ENCODE results near the gene RSF1. TPM values are rescaled to one million over a fixed set of nuclear protein-coding genes. Genes with fewer than 3 reads are reported as not detected.

The RSF1 gene
- polyA plus RNA-seq, 1 donor (not counting 4 experiments of a cell fraction or from before 2014, with no cell fraction given): 20.9 TPM

GRCh38 chr11:77732143-77732542 is 88.4 kb downstream of the RSF1 start:
- Histone ChIP-seq H3K79me2 (ENCODE audit: control insufficient read depth, insufficient read depth, low read length) (no peaks in the 10 kb centered on the region), H3K4me1 (ENCODE audit: control insufficient read depth, extremely low read depth, insufficient read depth, low read length) (no peaks in the 10 kb centered on the region), H2AFZ (ENCODE audit: control insufficient read depth, low read length) (no peak overlapping the region), H3K27me3 (ENCODE audit: control insufficient read depth, extremely low read depth, insufficient read depth, low read length) (no peaks in the 10 kb centered on the region), H3K4me3 (ENCODE audit: control insufficient read depth in 2 of 3, extremely low read depth in 1 of 3, insufficient read depth in 2 of 3, low read depth in 1 of 3, low read length in 3 of 3) (no peak overlapping the region), H3K9me3 (ENCODE audit: control insufficient read depth, low read depth, low read length) (peaks cover 5% of the 10 kb centered on the region), H3K36me3 (ENCODE audit: control insufficient read depth in 2 of 2, extremely low read depth in 1 of 2, insufficient read depth in 2 of 2, low read length in 2 of 2) (peaks cover 0 to 7% of the 10 kb centered on the region in 2 experiments), H3K9me1 (ENCODE audit: control insufficient read depth, extremely low read depth, insufficient read depth, low read length) (no peaks in the 10 kb centered on the region), H3K27ac (ENCODE audit: control insufficient read depth, insufficient read depth, low read length) (no peak overlapping the region), H3K9ac (ENCODE audit: control insufficient read depth, extremely low read depth, insufficient read depth, low read length) (no peak overlapping the region), H3K4me2 (ENCODE audit: control insufficient read depth, extremely low read depth, insufficient read depth, low read depth, low read length) (no peak overlapping the region), H4K20me1 (ENCODE audit: control insufficient read depth, extremely low read depth, insufficient read depth, low read length) (no peaks in the 10 kb centered on the region)
- DNase-seq (ENCODE audit: low read depth, low spot score): no peak
- no peak for TF ChIP-seq EZH2 (IDR thresholded peaks at IDR 0.05; ENCODE audit: low read length)
- no peak for TF ChIP-seq CTCF (optimal IDR thresholded peaks at IDR 0.05 in 1 of 3, IDR thresholded peaks at IDR 0.05 in 1 of 3, conservative IDR thresholded peaks at IDR 0.05 in 1 of 3; ENCODE audit: extremely low read depth in 1 of 3, insufficient read depth in 2 of 3, low read length in 3 of 3)
- FAIRE-seq: no peak
- dilution Hi-C loops (cut with MboI; ENCODE audit: extremely low pct_ligation_motif_present, low sequenced_read_pairs): no loop called here

GRCh38 chr11:77730789-77731188 is 89.7 kb downstream of the RSF1 start:
- DNase-seq (ENCODE audit: low read depth, low spot score) (no peak), FAIRE-seq (no peak)
- peaks cover 5% of the 10 kb centered on the region for H3K9me3 ChIP-seq (ENCODE audit: control insufficient read depth, low read depth, low read length)
- H3K4me2 ChIP-seq (ENCODE audit: control insufficient read depth, extremely low read depth, insufficient read depth, low read depth, low read length): no peak overlapping the region
- H3K79me2 ChIP-seq (ENCODE audit: control insufficient read depth, insufficient read depth, low read length): no peaks in the 10 kb centered on the region
- TF ChIP-seq EZH2 (IDR thresholded peaks at IDR 0.05; ENCODE audit: low read length) (no peak), CTCF (optimal IDR thresholded peaks at IDR 0.05 in 1 of 3, IDR thresholded peaks at IDR 0.05 in 1 of 3, conservative IDR thresholded peaks at IDR 0.05 in 1 of 3; ENCODE audit: extremely low read depth in 1 of 3, insufficient read depth in 2 of 3, low read length in 3 of 3) (no peak)
- dilution Hi-C loops (cut with MboI; ENCODE audit: extremely low pct_ligation_motif_present, low sequenced_read_pairs): no loop called here
- H3K9me1 ChIP-seq (ENCODE audit: control insufficient read depth, extremely low read depth, insufficient read depth, low read length): no peaks in the 10 kb centered on the region
- no peak overlapping the region for H3K9ac ChIP-seq (ENCODE audit: control insufficient read depth, extremely low read depth, insufficient read depth, low read length)
- peaks cover 0 to 5% of the 10 kb centered on the region in 2 experiments for H3K36me3 ChIP-seq (ENCODE audit: control insufficient read depth in 2 of 2, extremely low read depth in 1 of 2, insufficient read depth in 2 of 2, low read length in 2 of 2)
- no peaks in the 10 kb centered on the region for H3K4me1 ChIP-seq (ENCODE audit: control insufficient read depth, extremely low read depth, insufficient read depth, low read length)
- no peak overlapping the region for H3K4me3 ChIP-seq (ENCODE audit: control insufficient read depth in 2 of 3, extremely low read depth in 1 of 3, insufficient read depth in 2 of 3, low read depth in 1 of 3, low read length in 3 of 3)
- H3K27me3 ChIP-seq (ENCODE audit: control insufficient read depth, extremely low read depth, insufficient read depth, low read length): no peaks in the 10 kb centered on the region
- no peak overlapping the region for H2AFZ ChIP-seq (ENCODE audit: control insufficient read depth, low read length)
- H3K27ac ChIP-seq (ENCODE audit: control insufficient read depth, insufficient read depth, low read length): no peak overlapping the region
- H4K20me1 ChIP-seq (ENCODE audit: control insufficient read depth, extremely low read depth, insufficient read depth, low read length): no peaks in the 10 kb centered on the region
